Mucosa of descending colon (tissue), 3 donors: Measurements from ENCODE around the gene BHMT2. TPM values are rescaled to one million over a fixed set of nuclear protein-coding genes. Genes with fewer than 3 reads are reported as not detected.

ENCODE experiments used
- ATAC-seq: fragments of 200-7000 bp; cut with Tn5 transposase; one replicate; pipeline ENCODE4 v1.9.1; 2020; ENCODE audit warnings: mild to moderate bottlenecking, moderate library complexity
- DNase-seq, 3 donors: peaks; one replicate each; pipeline ENCODE4 v3.0.0-alpha.2; 2020
- H3K36me3 ChIP-seq: fragments of 200-600 bp; one replicate; pipeline ENCODE4 v1.8.0; 2021; ENCODE audit warnings: low read depth, mild to moderate bottlenecking
- H3K4me1 ChIP-seq: fragments of 200-600 bp; one replicate; pipeline ENCODE4 v1.8.0; 2021; ENCODE audit warnings: low read depth, mild to moderate bottlenecking
- H3K4me3 ChIP-seq: fragments of 200-600 bp; one replicate; pipeline ENCODE4 v1.8.0; 2021; ENCODE audit warnings: mild to moderate bottlenecking
- H3K9me3 ChIP-seq: fragments of 200-600 bp; one replicate; pipeline ENCODE4 v1.8.0; 2021; ENCODE audit warnings: mild to moderate bottlenecking
- intact Hi-C, 2 donors: fragments of 100-400 bp; cut with DNase I in 1 of 2; cut with micrococcal nuclease in 1 of 2; formaldehyde crosslinking; loops; one replicate each; pipeline versions ENCODE4 v1.11.0 to v1.11.1; 2022; cut with DNase I, micrococcal nuclease
- total RNA-seq, 3 donors: library from RNA; stranded (reverse); fragmentation: NEBNext Ultra II Directional in 2 of 3; extraction: Animal tissue kit (Norgen Biotek cat#: 25700) in 2 of 3; gene quantifications; one replicate each; pipeline versions ENCODE4 v1.2.1 to v1.2.4, GENCODE V29; 2021 to 2023
- TF ChIP-seq, protein P1 (sequence below): fragments of 200-600 bp; IDR thresholded peaks from one replicate; pipeline ENCODE4 v1.8.0; 2022; ENCODE audit warnings: antibody characterized with exemption, mild to moderate bottlenecking
- donor health status: DM: no; HTN: no; CAD: no; lungs with moderate emphysema.
- donor health status: DM: no; HTN: no; CAD: no.
- donor health status: DM: no; HTN: yes; CAD: no.

Gene BHMT2
- total RNA-seq, 3 donors from 2014 or later, result 0.49 to 17.7 (median 0.70) TPM

DNA sequence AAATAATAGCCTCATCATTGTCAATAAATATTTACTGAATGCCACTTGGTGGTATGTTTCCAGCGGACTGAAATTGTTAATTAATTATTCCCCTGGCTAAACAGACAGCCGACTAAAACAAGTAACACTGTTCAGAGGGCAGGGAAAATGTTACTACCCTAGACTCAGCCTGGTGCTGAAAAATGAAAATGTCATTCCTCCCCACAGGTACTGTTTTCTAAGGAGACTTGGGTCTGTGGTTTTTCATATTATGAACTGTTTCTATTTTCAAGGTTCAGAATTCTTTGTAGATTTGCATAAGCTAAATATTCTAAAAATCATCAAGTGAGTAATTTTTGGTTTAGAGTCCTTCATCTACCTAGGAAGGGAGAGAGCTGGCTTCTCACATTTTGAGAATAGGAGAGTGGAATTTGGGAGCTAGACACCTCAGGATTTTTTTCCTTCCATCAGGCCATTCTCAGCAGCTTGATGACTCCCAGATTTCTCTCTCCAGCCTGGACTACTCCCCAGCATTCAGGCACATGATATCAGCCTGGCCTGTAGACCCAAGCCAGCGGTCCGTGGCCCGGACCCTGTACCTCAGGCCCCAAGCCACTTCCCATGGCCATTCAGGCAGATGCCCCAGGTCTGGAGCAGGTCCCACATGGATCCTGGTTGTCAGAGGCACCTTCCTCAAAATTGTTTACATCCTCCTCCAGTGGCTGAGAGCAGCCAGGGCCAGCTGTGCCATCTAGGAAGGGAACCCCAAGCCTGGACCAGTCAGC is 66.4 kb downstream of the BHMT2 start:
- ATAC-seq, result no peak
- no peak overlapping the region for H3K4me3 ChIP-seq

GRCh38 chr5:79136618-79137017 is 67.1 kb downstream of the BHMT2 start:
- no peak for ATAC-seq
- Histone ChIP-seq H3K4me1 (peaks cover 12% of the 10 kb centered on the region), H3K9me3 (no peaks in the 10 kb centered on the region), H3K36me3 (no peaks in the 10 kb centered on the region), H3K4me3 (no peak overlapping the region)
- no peak for DNase-seq
- TF ChIP-seq, protein P1, sequence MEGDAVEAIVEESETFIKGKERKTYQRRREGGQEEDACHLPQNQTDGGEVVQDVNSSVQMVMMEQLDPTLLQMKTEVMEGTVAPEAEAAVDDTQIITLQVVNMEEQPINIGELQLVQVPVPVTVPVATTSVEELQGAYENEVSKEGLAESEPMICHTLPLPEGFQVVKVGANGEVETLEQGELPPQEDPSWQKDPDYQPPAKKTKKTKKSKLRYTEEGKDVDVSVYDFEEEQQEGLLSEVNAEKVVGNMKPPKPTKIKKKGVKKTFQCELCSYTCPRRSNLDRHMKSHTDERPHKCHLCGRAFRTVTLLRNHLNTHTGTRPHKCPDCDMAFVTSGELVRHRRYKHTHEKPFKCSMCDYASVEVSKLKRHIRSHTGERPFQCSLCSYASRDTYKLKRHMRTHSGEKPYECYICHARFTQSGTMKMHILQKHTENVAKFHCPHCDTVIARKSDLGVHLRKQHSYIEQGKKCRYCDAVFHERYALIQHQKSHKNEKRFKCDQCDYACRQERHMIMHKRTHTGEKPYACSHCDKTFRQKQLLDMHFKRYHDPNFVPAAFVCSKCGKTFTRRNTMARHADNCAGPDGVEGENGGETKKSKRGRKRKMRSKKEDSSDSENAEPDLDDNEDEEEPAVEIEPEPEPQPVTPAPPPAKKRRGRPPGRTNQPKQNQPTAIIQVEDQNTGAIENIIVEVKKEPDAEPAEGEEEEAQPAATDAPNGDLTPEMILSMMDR, result no peak
- intact Hi-C loops, result loop anchor here (10.0 kb wide), 2 partner anchors 112 to 328 kb away; no protein-coding TSS in a partner anchor

More for the DNA sequence above, 66.4 kb downstream of the BHMT2 start:
- peaks cover 12% of the 10 kb centered on the region for H3K4me1 ChIP-seq
- H3K9me3 ChIP-seq, result no peaks in the 10 kb centered on the region
- TF ChIP-seq, protein P1, result no peak
- no peaks in the 10 kb centered on the region for H3K36me3 ChIP-seq
- DNase-seq, result no peak
- intact Hi-C loops, result loop anchor here (10.0 kb wide), 2 partner anchors 111 to 329 kb away; no protein-coding TSS in a partner anchor

Other genes with a start within 250 kb of the BHMT2 start
- 10 to 100 TPM in 2 of 3 donors, 1 to 10 TPM in 1; 8.1 to 14.4 (median 14.1) TPM for gene ARSB, start 84.5 kb upstream of the BHMT2 start, total RNA-seq
- 1 to 10 TPM; 1.2 to 3.6 (median 1.8) TPM for gene DMGDH, start 93 bp upstream of the BHMT2 start, total RNA-seq
- gene BHMT, start 42.0 kb downstream of the BHMT2 start, total RNA-seq, result under 1 TPM in 1 of 3 donors, not detected in 2; 0.60 TPM
- gene JMY, start 166.4 kb downstream of the BHMT2 start, total RNA-seq, result 10 to 100 TPM in 1 of 3 donors, 1 to 10 TPM in 2; 6.4 to 55.9 (median 8.8) TPM